ENCODE data around the gene SAP25. TPM values are rescaled to one million over a fixed set of nuclear protein-coding genes. Genes with fewer than 3 reads are reported as not detected.

The SAP25 gene
- total RNA-seq, 1 donor from 2014 or later: 1.9 TPM

- Histone ChIP-seq H3K4me2 (ENCODE audit: low read length) (no peak overlapping the region), H3K79me2 (ENCODE audit: insufficient read depth, low read length) (peaks cover 23% of the 10 kb centered on the region), H4K20me1 (ENCODE audit: insufficient read depth, low read length) (peaks cover 21% of the 10 kb centered on the region), H3K4me1 (ENCODE audit: insufficient read depth, low read length) (peaks cover 21% of the 10 kb centered on the region), H3K9ac (ENCODE audit: low read length) (no peak overlapping the region), H2AFZ (ENCODE audit: low read depth, low read length) (no peak overlapping the region), H3K27me3 (ENCODE audit: insufficient read depth, low read length) (peaks cover 7% of the 10 kb centered on the region), H3K9me3 (ENCODE audit: insufficient read depth, low read depth, low read length) (no peaks in the 10 kb centered on the region), H3K27ac (ENCODE audit: low read depth, low read length) (no peak overlapping the region), H3K4me3 (ENCODE audit: insufficient read depth, low read depth, low read length) (no peak overlapping the region), H3K36me3 (ENCODE audit: insufficient read depth, low read length) (no peaks in the 10 kb centered on the region)
- FAIRE-seq (no peak), DNase-seq (ENCODE audit: low read depth) (no peak)
- H3K27me3 Mint-ChIP-seq (ENCODE audit: low read depth, unreplicated experiment): peaks cover 9% of the 10 kb centered on the region
- peaks cover 7% of the 10 kb centered on the region for H3K4me1 Mint-ChIP-seq (ENCODE audit: low read depth, unreplicated experiment)
- H3K4me3 Mint-ChIP-seq (ENCODE audit: unreplicated experiment): peak overlapping the region; percentile 46
- no peak overlapping the region for H3K27ac Mint-ChIP-seq (ENCODE audit: unreplicated experiment)
- H3K9me3 Mint-ChIP-seq (ENCODE audit: unreplicated experiment): no peaks in the 10 kb centered on the region
- H3K36me3 Mint-ChIP-seq (ENCODE audit: low read depth, unreplicated experiment): no peaks in the 10 kb centered on the region
- TF ChIP-seq EZH2 (IDR thresholded peaks at IDR 0.05; ENCODE audit: insufficient read depth, low read length) (no peak), CTCF (IDR thresholded peaks at IDR 0.05; ENCODE audit: insufficient read depth, low read depth, low read length) (peak; percentile 33)
Measured at GRCh38 chr7:100588438-100588837, 14.7 kb upstream of the SAP25 start.

- peak within 1 kb of the TSS; percentile 83 for H3K27ac ChIP-seq (ENCODE audit: low read depth, low read length)
- H4K20me1 ChIP-seq (ENCODE audit: insufficient read depth, low read length): peaks cover 37% of the 10 kb centered on the region
- H3K4me1 Mint-ChIP-seq (ENCODE audit: low read depth, unreplicated experiment): peaks cover 18% of the 10 kb centered on the region
- peak within 1 kb of the TSS; percentile 92 for H3K27ac Mint-ChIP-seq (ENCODE audit: unreplicated experiment)
- H3K9me3 ChIP-seq (ENCODE audit: insufficient read depth, low read depth, low read length): no peaks in the 10 kb centered on the region
- DNase-seq (ENCODE audit: low read depth) (peak; percentile 100), FAIRE-seq (peak; percentile 92)
- peak within 1 kb of the TSS; percentile 89 for H3K9ac ChIP-seq (ENCODE audit: low read length)
- H3K4me2 ChIP-seq (ENCODE audit: low read length): peak within 1 kb of the TSS; percentile 99
- peak within 1 kb of the TSS; percentile 83 for H3K4me3 ChIP-seq (ENCODE audit: insufficient read depth, low read depth, low read length)
- peak within 1 kb of the TSS; percentile 92 for H3K4me3 Mint-ChIP-seq (ENCODE audit: unreplicated experiment)
- peaks cover 28% of the 10 kb centered on the region for H3K4me1 ChIP-seq (ENCODE audit: insufficient read depth, low read length)
- H3K27me3 ChIP-seq (ENCODE audit: insufficient read depth, low read length): peaks cover 7% of the 10 kb centered on the region
- no peak for TF ChIP-seq CTCF (IDR thresholded peaks at IDR 0.05; ENCODE audit: insufficient read depth, low read depth, low read length)
- TF ChIP-seq EZH2 (IDR thresholded peaks at IDR 0.05; ENCODE audit: insufficient read depth, low read length): no peak
- H3K27me3 Mint-ChIP-seq (ENCODE audit: low read depth, unreplicated experiment): peaks cover 9% of the 10 kb centered on the region
- peak within 1 kb of the TSS; percentile 87 for H2AFZ ChIP-seq (ENCODE audit: low read depth, low read length)
- peaks cover 2% of the 10 kb centered on the region for H3K36me3 ChIP-seq (ENCODE audit: insufficient read depth, low read length)
- H3K36me3 Mint-ChIP-seq (ENCODE audit: low read depth, unreplicated experiment): peaks cover 3% of the 10 kb centered on the region
- H3K79me2 ChIP-seq (ENCODE audit: insufficient read depth, low read length): peaks cover 43% of the 10 kb centered on the region
- H3K9me3 Mint-ChIP-seq (ENCODE audit: unreplicated experiment): no peaks in the 10 kb centered on the region
Measured at GRCh38 chr7:100586266-100587025, 12.7 kb upstream of the SAP25 start, which contains the start of gene FBXO24. TSS of gene FBXO24 (plus strand) at chr7:100586328. CDS start at chr7:100586626, 298 bp downstream.

All from astrocyte (in vitro differentiated cells and primary cell).